GM19240 (cell line): ENCODE data around the gene IL17D.
"Not testable (repeated sequence)": the region's sequence is repeated elsewhere in the genome, so short reads cannot be mapped to it uniquely, and the experiment has no call there.

Source experiments
- DNase-seq: peaks from one replicate; pipeline ENCODE4 v3.0.0; 2011; ENCODE audit warnings: low spot score; ENCODE audit not compliant: insufficient read length

IL17D gene

DNA sequence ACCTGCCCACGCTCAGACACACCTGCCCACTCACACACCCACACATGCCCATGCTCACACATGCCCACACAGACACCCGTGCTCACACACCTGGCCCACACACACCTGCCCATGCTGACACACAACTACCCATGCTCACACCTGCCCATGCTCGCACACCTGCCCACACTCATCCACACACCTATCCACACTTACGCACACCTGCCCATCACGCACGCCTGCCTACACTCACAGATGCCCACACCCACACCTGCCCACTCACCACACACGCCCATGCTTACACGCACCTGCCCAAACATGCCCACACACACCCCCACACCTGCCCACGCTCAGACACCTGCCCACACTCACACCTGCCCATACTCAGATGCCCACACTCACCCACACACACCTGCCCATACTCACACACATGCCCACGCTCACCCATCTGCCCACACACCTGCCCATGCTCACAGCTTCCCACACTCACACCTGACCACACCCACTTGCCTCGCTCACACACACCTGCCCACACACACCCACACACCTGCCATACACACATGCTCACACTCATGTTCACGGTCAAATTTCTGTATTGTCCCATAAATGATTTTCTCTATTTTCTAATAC is 15.6 kb downstream of the IL17D start:
- DNase-seq, result no peak

GRCh38 chr13:20719783-20720182 is 16.3 kb downstream of the IL17D start:
- no peak for DNase-seq

DNA sequence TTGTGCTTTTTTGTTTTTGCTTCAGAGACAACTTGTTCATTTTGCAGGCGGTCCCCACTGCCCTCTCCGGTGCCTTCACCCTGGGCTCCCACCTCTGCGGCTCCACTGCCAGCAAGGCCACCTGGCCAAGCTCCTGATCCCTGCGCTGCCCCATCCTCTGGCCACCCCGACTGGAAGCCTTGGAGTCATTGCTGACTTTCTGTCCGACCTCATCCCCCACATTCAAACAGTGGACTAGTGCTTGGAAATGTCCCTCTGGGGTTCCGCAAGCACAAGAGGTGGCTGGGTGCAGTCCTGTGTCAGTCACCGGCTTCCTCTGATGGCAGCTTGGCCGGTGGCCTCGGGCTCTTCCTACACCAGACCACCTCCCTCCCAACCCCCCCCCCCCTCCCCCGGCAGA is 17.0 kb downstream of the IL17D start:
- DNase-seq, result no peak

GRCh38 chr13:20721058-20721453 is 17.6 kb downstream of the IL17D start:
- no peak for DNase-seq

GRCh38 chr13:20721454-20722357 is 18.2 kb downstream of the IL17D start:
- DNase-seq, result no peak

DNA sequence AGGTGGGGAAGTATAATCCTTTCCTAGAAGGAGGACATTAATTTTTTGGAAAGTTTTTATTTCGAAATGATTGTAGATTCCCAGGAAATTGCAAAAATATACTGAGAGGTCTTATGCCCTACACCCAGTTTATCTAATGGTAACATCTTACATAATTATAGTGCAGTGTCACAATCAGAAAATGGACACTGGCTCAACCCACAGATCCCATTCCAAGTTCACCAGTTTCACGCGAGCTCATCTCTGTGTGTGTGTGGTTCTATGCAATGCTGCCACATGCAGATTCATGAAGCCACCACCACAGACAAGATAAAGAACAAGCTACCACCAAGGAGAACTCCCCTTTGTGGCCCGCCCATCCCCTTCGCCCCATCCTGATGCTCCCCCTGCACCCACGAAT is 24.4 kb downstream of the IL17D start:
- no peak for DNase-seq

DNA sequence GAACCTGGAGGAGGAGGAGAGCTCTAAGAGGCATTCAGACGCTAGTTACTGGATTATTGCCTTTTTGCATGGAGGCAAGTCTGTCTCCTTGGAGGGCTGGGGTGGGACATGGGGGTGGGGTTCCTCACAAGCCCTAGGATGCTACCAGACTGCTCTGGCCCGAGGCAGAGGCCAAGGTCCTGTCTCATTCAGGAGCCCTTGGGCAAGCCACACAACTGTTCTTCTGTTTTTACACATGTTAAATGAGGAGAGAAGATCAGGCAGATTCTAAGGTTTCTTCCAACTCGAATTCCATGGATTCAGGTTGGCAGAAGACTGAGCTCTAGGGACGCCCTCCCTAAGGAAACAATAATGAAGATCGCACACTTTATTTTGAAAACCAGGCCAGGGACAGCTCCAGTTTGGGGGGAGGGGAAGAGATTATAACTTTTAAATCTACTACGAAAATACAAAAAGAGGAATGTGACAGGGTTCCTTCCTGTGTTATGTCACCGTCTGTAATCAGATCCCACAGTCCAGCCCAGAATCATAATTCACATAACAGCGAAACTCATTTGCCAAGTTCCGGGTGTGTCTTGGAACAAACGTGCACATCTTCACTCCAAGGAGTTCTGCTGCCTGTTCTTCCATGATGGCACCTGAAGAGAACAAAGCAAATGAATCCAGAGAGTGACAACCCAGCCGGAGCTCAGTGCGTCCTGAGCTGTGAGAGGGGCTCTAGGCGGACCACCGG is 25.2 kb downstream of the IL17D start:
- DNase-seq, result no peak

GRCh38 chr13:20729633-20730585 is 26.4 kb downstream of the IL17D start:
- DNase-seq, result no peak

DNA sequence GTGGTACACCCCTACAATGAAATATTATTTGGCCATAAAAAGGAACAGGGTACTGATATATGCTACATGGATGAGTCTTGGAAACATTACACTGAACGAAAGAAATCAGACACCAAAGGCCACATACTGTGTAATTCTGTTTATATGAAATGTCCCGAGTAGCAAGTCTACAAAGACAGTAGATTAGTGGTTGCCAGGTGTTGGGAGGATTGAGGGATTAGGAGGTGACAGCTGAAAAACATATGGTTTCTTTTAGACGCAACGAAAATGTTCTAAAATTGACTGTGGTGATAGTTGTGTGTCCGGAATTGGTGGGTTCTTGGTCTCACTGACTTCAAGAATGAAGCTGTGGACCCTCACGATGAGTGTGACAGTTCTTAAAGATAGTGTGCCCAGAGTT is 35.1 kb downstream of the IL17D start:
- DNase-seq, result no peak

DNA sequence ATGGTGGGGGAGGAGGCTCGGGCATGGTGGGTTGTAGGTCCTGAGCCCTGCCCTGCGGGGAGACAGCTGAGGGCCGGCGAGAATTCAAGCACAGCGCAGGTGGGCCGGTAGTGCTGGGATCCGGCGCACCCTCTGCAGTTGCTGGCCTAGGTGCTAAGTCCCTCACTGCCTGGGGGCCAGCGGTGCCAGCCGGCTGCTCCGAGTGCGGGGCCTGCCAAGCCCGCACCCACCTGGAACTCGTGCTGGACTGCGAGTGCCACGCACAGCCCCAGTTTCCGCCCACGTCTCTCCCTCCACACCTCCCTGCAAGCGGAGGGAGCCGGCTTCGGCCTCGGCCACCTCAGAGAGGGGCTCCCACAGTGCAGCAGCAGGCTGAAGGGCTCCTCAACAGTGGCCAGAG is 36.5 kb downstream of the IL17D start:
- DNase-seq, result no peak

- not testable (repeated sequence) for DNase-seq
Observed at GRCh38 chr13:20743830-20744404, 40.4 kb downstream of the IL17D start.

DNA sequence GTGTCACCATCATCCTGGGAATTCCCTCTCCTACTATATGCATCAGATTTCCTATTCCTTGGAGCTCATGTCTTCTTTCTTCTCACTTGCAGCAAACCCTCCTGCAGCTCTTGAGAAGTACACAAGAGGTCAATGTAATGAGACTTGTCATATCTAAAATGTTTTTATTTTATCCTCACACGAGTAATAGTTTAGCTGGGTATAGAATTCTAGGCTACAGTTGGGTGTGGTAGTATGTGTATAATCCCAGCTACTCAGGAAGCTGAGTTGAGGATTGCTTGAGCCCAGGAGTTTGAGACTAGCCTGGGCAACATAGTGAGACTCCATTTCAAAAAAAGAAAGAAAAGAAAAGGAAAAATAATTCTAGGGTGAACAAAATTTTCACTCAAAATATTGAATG is 45.9 kb downstream of the IL17D start:
- no peak for DNase-seq

DNA sequence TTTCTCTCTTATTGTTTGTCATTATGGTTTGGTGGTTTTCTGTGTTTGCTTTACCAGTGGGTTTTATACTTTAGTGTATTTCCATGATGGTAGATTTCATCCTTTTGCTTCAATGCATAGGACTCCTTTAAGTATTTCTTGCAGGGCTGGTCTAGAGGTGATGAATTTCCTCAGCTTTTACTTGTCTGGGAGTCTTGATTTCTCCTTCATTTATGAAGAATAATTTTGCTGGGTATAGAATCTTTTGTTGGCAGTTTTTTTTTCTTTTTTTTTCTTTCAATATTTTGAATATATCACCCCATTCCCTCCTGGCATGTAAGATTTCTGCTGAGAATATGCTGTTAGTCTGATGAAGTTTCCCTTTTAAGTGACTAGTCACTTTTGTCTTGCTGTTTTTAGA is 50.5 kb downstream of the IL17D start:
- DNase-seq, result no peak

DNA sequence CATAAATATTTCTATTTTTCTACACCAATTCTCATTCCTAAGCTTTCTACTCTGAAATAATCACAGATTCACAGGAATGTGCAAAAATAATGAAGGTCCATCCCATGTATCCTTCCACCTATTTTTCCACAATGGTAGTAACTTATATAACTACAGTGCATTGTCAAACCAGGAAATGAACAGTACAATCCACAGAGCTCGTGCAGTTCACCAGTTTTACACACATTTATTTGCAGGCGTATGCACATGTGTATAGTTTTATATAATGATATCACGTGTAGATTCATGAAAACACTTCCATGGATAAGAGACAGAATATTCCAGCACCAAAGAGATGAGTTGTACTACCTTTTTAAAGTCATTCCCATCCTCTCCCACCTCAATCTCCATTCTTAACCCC is 57.4 kb downstream of the IL17D start:
- no peak for DNase-seq

DNA sequence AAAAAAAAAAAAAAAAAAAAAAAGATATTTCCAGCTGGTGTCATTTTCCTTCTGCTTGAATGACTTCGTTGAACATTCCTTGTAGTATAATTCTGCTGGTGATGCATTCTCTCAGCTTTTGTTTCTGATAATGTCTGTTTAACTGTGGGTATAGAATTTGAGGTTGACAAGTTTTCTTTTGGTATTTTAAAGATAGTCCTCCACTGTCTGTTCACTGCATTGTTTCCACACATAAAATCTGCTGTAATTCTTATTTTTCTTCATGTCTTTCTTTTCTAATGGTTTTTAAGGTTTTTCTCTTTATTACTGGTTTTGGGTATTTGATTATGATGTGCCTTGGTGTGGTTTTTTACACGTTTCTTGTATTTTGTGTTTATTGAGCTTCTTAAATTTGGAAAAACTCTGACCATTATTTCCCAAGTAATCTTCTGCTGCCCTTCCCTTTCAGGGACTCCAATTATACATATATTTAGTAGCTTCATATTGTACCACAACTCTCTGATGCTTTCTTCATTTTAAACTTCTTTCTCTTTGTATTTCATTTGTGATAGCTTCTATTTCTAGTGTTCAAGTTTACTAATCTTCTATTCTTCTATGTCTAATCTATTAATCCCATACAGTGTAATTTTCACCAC is 63.9 kb downstream of the IL17D start:
- no peak for DNase-seq

- DNase-seq, result no peak
Observed at GRCh38 chr13:20769091-20769490, 65.6 kb downstream of the IL17D start.

DNA sequence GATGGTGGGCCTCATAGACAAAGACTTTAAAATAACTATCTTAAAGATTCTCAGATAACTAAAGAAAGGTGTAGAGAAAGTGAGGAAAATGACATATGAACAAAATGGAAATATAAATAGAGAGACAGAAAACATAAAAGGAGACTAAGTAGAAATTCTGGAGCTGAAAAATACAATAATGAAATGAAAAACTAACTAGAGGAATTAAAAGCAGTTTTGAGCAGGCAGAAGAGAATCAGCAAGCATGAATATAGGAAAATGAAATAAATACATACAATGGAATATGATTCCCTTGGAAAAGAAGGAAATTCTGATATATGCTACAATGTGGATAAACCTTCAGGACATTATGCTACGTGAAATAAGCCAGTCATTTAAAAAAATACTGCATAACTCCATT is 66.3 kb downstream of the IL17D start:
- no peak for DNase-seq
